ENCODE measurements around the gene UNC5CL. TPM values are rescaled to one million over a fixed set of nuclear protein-coding genes. Genes with fewer than 3 reads are reported as not detected.

UNC5CL gene
- total RNA-seq, 1 donor from 2014 or later, result 2.2 TPM

DNA sequence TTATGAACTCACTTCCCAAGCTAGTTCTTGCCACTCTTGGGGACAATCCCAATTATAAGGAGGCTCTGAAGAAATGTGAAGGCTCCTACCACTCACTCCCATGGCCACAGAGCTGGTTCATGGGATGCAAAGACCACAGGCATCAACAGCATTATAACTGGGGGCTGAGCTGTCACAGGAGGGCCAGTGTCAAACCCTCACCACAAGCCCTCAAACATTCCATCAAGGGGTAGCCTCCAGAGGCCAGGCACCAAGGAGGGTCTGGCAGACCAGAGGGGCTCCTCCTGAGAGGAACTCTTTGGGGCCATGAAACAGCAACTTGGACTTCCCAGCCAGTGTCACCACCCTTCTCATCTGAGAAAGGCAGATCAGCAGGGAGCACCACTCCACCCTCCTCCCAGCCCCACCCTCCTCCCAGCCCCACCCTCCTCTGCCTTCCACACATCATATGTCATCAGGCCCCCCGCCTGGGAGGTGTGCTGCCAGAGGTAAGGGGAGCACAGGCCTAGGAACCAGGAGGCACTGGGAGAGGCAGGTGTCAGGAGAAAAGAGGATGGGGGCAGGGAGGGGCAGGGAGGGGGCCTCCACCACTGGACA, 2.0 kb upstream of the UNC5CL start:
- H3K4me3 ChIP-seq (ENCODE audit: low read depth, low read length), result no peak overlapping the region
- DNase-seq (ENCODE audit: low read depth), result no peak
- TF ChIP-seq, protein P1, sequence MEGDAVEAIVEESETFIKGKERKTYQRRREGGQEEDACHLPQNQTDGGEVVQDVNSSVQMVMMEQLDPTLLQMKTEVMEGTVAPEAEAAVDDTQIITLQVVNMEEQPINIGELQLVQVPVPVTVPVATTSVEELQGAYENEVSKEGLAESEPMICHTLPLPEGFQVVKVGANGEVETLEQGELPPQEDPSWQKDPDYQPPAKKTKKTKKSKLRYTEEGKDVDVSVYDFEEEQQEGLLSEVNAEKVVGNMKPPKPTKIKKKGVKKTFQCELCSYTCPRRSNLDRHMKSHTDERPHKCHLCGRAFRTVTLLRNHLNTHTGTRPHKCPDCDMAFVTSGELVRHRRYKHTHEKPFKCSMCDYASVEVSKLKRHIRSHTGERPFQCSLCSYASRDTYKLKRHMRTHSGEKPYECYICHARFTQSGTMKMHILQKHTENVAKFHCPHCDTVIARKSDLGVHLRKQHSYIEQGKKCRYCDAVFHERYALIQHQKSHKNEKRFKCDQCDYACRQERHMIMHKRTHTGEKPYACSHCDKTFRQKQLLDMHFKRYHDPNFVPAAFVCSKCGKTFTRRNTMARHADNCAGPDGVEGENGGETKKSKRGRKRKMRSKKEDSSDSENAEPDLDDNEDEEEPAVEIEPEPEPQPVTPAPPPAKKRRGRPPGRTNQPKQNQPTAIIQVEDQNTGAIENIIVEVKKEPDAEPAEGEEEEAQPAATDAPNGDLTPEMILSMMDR (conservative IDR thresholded peaks at IDR 0.05; ENCODE audit: low read depth, low read length), result no peak

DNA sequence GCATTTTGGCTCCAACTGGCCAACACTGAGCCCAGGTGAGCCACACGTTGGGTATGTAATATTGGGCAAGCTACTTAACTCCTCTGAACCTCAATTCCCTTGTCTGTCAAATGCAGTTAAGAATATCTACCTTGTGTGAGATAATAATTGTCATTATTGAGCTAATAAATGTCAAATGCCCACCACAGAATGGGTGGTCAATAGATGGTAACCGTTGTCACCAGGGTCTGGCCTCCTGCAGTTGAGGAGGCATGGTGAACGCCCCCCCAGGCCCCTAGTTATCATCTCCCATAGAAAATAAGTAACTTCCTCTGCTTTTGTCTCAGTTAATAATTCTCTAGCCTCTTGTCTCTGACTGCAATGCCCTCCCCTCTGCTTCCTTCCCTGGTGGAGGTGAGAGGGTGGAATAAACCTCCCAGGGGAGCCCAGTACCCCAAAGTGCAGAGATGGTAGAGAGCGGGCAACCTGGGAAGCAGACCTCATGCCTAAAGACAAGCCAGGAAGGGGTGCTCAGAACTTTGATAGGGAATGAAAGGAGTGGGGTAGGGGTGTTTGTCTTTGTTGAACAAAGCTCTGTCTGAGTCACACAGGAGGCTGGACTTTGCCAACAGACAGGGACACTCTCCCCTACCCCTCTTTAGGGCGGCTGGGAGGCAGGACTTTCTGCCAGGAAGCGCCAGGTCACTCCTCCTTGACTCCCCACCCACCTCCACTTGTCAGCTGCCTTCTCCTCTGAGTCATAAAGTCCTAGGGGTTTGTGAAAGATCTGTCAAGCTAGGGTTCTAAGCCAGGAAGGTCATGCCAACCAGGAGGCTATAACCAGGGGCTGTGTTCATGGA, 1.3 kb upstream of the UNC5CL start:
- TF ChIP-seq, protein P1 (conservative IDR thresholded peaks at IDR 0.05; ENCODE audit: low read depth, low read length), result no peak
- DNase-seq (ENCODE audit: low read depth), result peak; percentile 81
- peak overlapping the region; percentile 81 for H3K4me3 ChIP-seq (ENCODE audit: low read depth, low read length)

- no peak for DNase-seq (ENCODE audit: low read depth)
- H3K4me3 ChIP-seq (ENCODE audit: low read depth, low read length), result peak overlapping the region; percentile 81
- TF ChIP-seq, protein P1 (conservative IDR thresholded peaks at IDR 0.05; ENCODE audit: low read depth, low read length), result no peak
Measured at GRCh38 chr6:41038205-41038604, 816 bp downstream of the UNC5CL start.

GRCh38 chr6:41037107-41037900, 1.7 kb downstream of the UNC5CL start:
- TF ChIP-seq, protein P1 (conservative IDR thresholded peaks at IDR 0.05; ENCODE audit: low read depth, low read length), result peak; percentile 3
- peak; percentile 56 for DNase-seq (ENCODE audit: low read depth)
- peak overlapping the region; percentile 81 for H3K4me3 ChIP-seq (ENCODE audit: low read depth, low read length)

- no peak for DNase-seq (ENCODE audit: low read depth)
- TF ChIP-seq, protein P1 (conservative IDR thresholded peaks at IDR 0.05; ENCODE audit: low read depth, low read length), result no peak
- peak overlapping the region; percentile 81 for H3K4me3 ChIP-seq (ENCODE audit: low read depth, low read length)
Measured at GRCh38 chr6:41036601-41037000, 2.4 kb downstream of the UNC5CL start.

- H3K4me3 ChIP-seq (ENCODE audit: low read depth, low read length), result peak overlapping the region; percentile 81
- TF ChIP-seq, protein P1 (conservative IDR thresholded peaks at IDR 0.05; ENCODE audit: low read depth, low read length), result no peak
- DNase-seq (ENCODE audit: low read depth), result no peak
Measured at GRCh38 chr6:41036186-41036585, 2.8 kb downstream of the UNC5CL start.

Data from epithelial cell of proximal tubule (primary cell).